HG02981 (cell line): Measurements from ENCODE around the gene BEX1.
"Not testable (repeated sequence)": the region's sequence is repeated elsewhere in the genome, so short reads cannot be mapped to it uniquely, and the experiment has no call there.

ENCODE experiments used
- ATAC-seq: cut with Tn5 transposase; IDR thresholded peaks from one replicate; pipeline ENCODE4 v1.9.1; 2021; ENCODE audit warnings: mild to moderate bottlenecking, moderate library complexity; ENCODE audit not compliant: unreplicated experiment

Gene BEX1

DNA sequence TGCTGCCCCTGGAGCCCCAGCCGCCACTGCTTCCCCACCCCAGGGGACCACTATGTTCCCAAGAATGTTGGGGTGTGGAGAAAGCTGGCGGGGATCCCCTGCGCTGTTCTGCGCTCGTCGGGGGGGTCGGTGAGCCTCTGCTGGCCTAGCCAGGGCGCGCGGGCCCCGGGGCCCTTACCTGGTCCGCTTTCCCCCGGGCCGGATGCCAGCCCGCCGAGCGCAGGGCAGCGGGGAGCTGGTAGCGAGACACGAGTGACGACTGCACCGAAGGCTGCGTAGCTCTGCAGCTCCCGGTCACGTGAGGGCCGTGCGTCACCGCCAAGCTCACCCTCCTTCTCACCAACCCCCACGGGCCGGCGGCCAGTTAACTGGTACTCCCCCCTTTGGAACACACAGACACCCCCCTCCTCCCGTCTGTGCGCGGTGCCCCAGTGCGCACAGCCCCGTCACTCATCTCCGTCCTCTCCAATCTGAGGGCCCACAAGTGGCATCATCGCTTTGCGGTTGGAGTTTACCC, at the start of gene BEX1:
BEX1 (minus strand) TSS at position 254 of the 517 bp plus-strand sequence. CDS start 897 bp downstream, outside the sequence.
- ATAC-seq, result no peak

DNA sequence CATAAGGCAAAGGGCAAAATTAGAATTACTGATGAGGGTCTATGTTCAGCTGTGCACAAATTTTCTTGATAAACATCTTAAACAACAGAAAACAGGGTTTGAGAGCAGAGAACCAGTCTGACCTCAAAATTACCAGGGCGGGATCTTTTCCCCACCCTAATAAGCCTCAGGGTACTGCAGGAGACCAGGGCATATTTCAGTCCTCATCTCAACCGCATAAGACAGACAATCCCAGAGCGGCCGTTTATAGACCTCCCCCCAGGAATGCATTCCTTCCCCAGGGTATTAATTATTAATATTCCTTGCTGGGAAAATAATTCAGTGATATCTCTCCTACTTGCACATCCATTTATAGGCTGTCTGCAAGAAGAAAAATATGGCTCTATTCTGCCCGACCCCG, 45.5 kb upstream of the BEX1 start:
- ATAC-seq, result not testable (repeated sequence)

DNA sequence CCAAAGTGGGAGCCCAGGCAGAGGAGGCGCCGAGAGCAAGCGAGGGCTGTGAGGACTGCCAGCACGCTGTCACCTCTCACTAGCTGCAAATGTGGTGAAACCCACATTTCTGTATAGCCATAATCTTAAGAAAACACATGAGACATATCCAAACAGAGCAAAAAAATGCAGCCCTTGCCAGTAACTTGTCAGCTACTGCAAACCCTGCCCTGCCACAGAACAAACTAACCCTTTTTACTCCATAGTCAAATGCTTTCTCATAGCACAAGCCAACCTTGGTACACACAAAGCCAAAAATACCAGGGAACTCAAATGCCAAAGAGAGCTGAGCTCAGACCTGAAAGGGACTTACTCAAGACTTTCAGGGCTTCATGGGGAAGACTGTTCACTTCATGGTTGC, 43.9 kb upstream of the BEX1 start:
- ATAC-seq, result no peak

DNA sequence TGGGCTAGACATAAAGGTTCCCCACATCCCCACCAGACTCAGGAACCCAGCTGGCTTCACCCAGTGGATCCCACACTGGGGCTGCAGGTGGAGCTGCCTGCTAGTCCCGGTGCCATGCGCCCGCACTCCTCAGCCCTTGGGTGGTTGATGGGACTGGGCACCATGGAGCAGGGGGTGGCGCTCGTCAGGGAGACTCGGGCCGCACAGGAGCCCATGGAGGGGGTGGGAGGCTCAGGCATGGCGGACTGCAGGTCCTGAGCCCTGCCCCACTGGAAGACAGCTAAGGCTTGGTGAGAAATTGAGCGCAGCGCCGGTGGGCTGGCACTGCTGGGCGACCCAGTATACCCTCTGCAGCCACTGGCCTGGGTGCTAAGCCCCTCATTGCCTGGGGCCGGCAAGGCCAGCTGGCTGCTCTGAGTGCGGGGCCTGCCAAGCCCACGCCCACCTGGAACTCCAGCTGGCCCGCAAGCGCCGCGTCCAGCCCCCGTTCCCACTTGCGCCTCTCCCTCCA, 43.3 kb upstream of the BEX1 start:
- not testable (repeated sequence) for ATAC-seq

DNA sequence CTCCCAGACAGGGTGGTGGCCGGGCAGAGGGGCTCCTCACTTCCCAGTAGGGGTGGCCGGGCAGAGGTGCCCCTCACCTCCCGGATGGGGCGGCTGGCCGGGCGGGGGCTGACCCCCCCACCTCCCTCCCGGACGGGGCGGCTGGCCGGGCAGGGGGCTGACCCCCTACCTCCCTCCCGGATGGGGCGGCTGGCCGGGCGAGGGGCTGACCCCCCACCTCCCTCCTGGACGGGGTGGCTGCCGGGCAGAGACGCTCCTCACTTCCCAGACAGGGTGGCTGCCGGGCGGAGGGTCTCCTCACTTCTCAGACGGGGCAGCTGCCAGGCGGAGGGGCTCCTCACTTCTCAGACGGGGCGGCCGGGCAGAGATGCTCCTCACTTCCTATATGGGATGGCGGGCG, 40.4 kb upstream of the BEX1 start:
- ATAC-seq, result not testable (repeated sequence)

DNA sequence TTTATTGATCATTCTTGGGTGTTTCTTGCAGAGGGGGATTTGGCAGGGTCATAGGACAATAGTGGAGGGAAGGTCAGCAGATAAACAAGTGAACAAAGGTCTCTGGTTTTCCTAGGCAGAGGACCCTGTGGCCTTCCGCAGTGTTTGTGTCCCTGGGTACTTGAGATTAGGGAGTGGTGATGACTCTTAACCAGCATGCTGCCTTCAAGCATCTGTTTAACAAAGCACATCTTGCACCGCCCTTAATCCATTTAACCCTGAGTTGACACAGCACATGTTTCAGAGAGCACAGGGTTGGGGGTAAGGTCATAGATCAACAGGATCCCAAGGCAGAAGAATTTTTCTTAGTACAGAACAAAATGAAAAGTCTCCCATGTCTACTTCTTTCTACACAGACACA, 39.9 kb upstream of the BEX1 start:
- not testable (repeated sequence) for ATAC-seq

DNA sequence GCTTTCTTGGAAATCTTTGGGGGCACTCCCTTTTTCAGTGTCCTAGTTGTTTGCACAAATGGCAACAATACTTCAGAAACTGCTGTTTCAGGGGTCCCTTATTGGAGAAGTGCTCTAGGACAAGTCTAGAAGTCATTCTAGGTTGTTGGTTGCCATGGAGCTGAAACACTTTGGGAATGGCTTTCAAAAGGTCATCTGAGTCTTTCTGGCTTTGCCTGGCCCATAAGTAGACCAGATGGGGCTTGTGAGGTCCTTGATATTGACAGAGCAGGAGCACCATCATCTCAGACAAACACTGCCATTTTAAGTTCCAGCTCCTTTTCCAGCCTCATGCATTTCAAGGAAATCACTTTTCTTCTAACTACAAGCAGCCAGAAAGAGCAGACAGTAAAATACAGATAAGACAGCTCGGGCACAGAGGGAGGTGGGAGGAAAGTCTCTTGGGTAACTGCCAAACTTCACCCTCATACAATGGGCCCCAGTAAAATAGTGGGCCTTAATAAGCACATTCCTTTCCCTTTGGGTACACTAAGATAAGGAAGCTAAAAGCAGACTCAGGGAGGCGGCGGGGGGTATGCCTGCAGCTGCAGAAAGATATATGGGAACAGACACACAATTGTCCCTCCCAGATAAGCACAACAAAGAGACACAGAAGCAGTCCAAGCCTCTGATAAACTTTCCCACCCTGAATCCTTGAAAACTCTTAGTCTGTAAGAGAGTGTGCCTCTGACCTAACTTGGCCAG, 37.5 kb upstream of the BEX1 start:
- no peak for ATAC-seq

DNA sequence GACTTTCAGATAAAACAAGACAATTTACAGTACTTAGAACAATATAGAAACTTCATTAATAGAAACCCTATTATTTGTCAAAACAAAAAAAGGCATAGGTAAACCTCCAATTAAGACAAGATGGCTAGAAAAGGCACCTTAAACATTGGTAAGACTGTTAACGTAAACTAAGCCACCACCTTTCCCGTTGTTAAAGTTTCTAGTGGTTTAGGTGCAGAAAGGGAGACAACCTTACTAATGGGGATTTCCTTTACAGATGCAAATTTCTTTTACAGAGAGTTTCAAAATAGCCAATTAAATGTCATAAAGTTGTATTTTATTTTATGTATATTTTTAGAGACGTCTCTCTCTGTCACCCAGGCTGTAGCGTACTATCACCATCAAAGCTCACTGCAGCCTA, 36.5 kb upstream of the BEX1 start:
- ATAC-seq, result no peak

DNA sequence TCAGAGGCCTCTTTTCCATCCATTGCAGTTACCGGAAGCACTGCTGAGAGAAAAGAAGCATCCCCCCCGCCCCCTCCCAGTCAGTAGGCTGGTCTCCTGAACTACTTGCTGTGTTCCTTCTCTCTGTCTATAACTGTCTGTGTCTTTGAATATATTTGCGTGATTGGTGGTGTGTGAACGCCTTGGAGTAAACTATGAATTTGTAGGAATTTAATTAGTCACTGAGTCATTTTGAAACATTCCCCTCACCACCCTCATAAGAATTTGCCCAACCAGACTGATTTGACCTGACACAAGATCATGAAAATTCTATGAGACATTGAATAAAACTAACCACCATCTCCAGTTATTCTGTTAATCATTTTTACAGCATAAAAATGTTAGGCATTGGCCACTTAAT, 35.7 kb upstream of the BEX1 start:
- ATAC-seq, result no peak

DNA sequence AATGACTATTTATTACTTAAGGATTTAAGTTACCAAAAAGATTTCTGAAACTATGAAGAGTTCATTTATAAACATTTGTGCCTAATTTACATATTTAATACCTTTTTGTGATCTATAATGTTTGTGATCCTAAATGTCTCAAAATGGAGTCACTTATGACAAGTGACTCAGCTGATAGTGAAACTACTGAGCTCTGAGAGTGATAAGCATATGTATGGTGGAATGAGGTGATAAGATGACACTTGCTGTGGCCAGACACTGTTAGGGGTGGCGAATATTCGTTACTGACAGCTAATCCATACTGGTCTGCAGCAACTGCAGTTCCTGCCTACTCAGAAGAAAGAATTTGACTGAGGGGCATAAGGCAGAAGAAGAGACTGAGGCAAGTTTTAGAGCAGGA, 34.5 kb upstream of the BEX1 start:
- ATAC-seq, result no peak

DNA sequence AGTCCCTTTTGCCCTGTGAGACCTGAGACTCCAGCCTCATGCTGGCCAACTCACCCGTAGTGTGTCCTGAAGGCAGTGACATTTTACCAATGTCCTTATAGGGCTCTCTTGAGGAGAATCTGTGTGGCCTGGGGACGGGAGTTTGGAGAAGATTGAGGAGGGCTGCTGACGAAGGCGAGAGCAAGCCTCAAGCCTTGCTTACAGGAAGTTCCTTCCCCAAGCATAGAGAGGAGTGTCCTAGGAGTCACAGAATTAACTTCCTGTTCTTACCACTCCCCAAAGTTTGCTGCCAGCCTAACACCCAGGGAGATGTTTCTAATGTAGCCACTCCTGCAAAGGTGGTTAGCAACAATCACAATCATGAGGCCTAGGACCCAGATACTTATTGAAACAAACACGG, 29.0 kb upstream of the BEX1 start, which contains the start of gene NXF3:
NXF3 (minus strand) TSS at position 202 of the 400 bp plus-strand sequence; CDS start at position 82, 120 bp downstream.
- ATAC-seq, result no peak

DNA sequence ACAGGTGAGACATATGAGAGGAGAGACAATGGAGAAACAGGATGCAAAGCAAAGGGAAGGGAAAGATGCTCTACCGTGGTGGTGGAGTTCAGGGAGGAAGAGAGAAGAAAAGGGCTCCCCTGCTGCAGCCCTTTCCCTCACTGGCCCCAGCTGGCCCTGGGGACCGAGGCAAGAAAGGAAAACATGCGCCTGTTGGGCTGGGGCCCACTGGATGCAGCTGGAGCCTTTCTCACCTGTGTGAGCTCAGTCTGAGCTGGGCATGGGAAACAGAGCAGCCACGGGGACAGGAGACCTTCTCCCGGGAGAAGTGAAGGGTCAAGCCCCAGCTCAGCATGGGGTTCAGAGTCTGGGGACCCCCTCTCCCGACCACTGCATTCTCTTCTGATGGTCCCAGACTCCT, 17.1 kb upstream of the BEX1 start:
- no peak for ATAC-seq

DNA sequence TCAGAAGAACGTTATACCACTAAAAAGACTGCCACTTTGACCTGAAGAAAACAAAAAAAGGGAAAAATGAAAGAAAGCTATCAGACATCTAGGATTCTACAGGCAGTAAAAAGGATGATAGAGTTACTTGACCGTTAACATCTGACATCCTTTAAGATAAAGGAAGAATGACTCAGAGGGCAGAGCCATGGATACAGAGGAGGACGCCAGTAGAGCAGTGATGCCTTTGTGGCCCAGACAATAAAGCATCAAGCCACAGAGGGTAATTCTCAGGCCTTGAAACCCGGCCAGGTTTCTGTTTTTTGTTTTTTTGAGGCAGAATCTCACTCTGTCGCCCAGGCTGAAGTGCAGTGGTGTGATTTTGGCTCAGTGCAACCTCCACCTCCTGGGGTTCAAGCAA, 9.5 kb upstream of the BEX1 start:
- ATAC-seq, result no peak

DNA sequence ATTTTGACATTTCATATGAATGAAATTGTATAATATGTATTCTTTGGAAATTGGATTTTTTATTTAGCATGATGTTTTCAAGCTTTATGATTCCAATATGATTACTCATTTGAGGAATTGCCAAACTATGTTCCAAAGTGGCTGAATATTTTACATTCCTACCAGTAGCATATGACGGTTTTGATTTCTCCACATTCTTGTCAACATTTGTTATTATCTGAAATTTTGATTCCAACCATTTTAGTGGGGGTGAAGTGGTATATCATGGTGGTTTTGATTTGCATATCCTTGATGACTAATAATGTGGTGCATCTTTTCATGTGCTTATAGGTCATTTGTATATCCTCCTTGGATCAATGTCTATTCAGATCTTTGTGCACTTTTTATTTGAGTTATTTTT, 2.6 kb upstream of the BEX1 start:
- no peak for ATAC-seq

DNA sequence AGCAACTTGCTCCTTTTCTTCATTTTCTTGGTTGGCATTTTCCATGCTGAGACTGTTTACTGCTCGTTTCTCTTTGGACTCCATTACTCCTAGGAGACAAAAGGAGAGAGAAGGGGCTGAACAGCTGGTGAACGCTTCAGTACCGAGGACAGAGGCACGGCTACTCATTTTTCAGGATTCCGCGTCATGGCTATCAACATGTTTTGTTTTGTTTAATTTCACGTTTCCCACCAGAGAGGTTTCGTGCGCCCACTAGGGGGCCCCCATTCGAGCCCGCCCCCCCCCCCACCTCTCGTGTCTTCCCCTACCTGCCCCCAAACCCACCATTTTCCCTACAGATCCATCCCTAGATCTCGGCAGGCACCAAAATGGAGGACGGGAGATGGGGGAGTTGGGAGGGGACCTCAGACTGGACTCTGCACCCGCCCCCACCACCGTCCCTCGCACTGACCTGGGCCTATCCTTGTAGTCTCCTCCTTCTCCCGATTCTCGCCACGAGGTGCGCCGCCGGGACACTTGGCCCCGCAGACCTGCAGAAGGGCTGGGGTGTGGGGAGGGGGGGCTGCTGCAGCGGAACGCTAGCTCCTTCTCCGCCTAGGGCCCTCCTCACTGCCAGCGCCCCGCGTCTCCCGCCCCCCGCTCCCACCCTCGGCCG, 653 bp downstream of the BEX1 start:
- ATAC-seq, result no peak

DNA sequence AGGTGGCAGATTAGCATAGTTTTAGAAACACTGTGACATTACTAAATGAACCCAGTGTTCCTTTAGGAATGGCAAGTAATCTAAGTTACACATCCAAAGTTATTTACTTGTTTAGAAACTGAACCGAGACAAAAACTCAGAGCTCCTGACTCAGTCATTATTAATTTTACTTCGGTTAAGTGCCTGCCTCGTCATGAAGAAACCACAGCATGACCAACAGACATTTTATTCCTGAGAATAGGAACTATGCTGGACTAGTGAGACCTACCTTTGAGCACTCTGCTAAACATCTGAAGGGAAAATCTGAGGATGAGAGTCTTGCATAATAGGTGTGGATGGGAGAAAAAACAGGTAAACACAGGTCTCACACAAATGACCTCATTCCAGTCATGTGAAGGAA, 2.5 kb downstream of the BEX1 start:
- ATAC-seq, result no peak

DNA sequence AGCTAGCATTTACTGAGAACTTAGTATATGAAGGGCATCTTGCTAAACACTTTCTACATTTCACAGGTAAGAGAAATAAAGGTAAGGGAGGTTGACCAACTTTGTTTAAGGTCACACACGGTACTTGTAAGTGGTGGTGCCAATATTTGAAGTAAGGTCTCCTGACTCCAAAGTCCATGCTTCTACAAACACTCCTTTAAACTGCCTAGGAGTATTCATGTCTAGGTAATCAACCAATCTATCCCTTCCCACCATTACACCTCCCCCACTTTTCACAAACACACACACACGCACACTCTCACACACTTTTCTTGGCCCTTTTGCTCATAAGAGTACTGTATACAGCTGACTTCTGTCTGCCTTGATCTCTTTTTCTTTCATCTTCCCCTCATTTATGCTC, 7.1 kb downstream of the BEX1 start:
- no peak for ATAC-seq

DNA sequence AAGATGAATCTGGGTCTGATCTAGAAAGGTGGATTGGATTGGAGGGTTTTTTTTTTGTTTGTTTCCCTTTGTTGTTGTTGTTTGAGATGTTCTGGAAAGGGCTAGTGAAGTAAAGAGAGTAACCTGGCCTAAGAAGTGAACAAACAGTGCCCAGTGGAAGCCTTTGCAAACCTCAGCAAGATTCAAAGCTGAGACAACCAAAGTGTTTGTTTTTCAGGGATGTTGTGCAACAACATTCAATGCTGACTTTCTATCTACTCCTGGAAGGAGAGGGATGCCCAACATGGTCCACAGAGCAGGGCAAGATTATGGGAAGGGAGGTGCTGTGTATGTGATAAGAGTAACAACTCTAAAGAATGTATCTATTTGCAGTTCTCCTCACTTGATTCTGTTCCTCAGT, 11.3 kb downstream of the BEX1 start:
- ATAC-seq, result no peak

DNA sequence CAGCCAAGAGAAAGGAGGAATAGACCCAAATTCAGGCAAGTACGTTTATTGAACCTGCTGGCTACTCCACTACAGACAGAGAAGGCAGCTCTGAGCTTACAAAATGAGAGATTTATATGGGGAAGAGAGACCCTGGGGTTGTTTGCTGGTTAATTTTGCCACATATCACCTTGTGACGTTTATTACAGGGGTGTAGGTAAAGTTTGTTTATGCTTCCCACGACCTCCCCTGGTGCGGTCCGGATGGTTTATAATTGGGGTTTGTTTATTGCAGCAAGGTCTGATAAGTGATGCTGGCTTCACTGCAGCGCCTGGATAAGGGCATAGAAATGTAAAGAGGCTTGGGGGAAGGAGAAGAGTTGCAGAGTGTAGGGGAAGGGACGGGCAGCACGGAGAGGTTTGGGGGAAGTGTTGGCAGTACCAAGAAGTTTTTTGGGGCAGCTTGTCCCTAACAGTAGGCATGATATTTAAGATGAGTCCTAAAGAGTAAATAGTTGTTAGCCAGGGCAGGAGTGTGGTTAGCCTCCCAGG, 12.6 kb downstream of the BEX1 start:
- ATAC-seq, result no peak

DNA sequence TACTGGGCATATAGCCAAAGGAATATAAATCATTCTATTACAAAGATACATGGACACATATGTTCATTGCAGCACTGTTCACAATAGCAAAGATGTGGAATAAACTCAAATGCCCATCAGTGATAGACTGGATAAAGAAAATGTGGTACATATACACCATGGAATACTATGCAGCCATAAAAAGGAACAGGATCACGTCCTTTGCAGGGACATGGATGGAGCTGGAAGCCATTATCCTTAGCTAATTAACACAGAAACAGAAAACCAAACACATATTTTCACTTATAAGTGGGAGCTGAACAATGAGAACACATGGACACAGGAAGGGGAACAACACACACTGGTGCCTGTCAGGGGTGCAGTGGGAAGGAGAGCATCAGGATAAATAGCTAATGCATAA, 30.6 kb downstream of the BEX1 start:
- not testable (repeated sequence) for ATAC-seq

DNA sequence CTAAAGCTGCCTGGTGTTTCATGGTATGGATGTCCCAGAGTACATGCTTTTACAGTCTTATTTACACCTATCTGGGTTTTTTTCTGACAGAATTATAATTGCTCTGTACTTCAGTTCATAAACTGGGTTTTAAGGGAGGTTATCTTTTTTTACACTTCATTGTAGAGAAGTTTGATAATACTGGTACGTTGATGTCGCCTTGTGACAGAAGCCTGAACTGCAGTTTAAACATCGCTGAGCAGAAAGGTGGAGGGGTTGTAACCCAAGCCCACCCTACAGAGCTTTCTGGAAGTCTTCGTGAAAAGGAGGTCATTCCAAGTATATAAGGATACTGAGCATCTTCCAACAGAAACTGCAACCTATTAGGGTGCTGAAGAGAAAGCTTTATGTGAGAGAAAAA, 46.4 kb downstream of the BEX1 start:
- no peak for ATAC-seq

DNA sequence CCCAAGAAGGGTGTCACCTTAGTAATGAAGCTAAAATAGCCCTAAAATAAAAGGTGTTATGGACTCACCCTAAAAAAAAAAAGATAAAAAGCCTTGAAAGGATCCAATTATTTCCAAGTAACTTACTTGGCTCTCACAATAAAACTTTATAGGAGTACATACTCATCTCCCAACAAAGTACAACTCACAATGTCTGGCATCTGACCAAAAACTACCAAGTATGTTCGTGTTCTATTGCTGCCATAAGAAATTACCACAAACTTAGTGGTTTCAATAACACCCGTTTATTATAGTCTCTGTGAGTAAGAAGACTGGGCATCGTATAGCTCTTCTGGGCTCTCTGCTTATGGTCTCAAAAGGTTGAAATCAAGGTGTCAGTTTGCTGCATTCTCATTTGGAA, 51.0 kb downstream of the BEX1 start:
- no peak for ATAC-seq
